OCI-LY3 (cell line): ENCODE results near the gene PPP1R1C.

Experiments
- EZH2phosphoT487 ChIP-seq: fragments of 200-600 bp; shearing (Covaris generic); IDR thresholded peaks from 2 replicates; pipeline ENCODE4 v1.6.1; 2018; ENCODE audit warnings: antibody characterized with exemption, mixed run types, low read depth
- TF ChIP-seq, protein P1 (sequence below): fragments of 200-600, 300-600 bp; sonication (generic); IDR thresholded peaks from 2 replicates; pipeline ENCODE4 v1.5.1; 2014; ENCODE audit warnings: antibody characterized with exemption, low read length, low read depth

DNA sequence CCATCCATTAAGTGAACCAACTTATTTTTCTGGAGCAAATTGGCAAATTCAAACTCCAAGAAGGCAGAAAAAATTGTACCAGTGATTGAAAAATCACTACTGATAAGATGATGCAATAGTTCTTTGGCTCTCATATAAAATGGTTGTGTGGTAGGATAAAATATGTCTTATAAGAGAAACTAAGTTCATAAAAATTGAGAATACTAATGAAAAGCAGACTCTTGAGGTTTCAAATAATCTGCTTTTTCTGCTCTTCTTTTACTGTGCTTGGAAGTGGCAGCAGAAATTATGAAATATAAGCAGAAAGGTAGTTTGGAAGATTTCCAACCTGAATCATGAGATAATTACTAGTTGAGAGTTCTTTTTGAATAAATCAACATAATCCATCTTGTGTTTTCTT is 61.9 kb downstream of the PPP1R1C start:
- TF ChIP-seq, protein P1, sequence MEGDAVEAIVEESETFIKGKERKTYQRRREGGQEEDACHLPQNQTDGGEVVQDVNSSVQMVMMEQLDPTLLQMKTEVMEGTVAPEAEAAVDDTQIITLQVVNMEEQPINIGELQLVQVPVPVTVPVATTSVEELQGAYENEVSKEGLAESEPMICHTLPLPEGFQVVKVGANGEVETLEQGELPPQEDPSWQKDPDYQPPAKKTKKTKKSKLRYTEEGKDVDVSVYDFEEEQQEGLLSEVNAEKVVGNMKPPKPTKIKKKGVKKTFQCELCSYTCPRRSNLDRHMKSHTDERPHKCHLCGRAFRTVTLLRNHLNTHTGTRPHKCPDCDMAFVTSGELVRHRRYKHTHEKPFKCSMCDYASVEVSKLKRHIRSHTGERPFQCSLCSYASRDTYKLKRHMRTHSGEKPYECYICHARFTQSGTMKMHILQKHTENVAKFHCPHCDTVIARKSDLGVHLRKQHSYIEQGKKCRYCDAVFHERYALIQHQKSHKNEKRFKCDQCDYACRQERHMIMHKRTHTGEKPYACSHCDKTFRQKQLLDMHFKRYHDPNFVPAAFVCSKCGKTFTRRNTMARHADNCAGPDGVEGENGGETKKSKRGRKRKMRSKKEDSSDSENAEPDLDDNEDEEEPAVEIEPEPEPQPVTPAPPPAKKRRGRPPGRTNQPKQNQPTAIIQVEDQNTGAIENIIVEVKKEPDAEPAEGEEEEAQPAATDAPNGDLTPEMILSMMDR: no peak
- no peak for TF ChIP-seq EZH2phosphoT487
